B cell (primary cell): ENCODE results near the gene DEFB131B. TPM values are rescaled to one million over a fixed set of nuclear protein-coding genes. Genes with fewer than 3 reads are reported as not detected.
"Not testable (repeated sequence)": the region's sequence is repeated elsewhere in the genome, so short reads cannot be mapped to it uniquely, and the experiment has no call there.

Experiments used
- ATAC-seq: fragments of 200-7000 bp; cut with Tn5 transposase; one replicate; pipeline ENCODE4 v1.10.0; 2021; ENCODE audit warnings: low read depth, mild to moderate bottlenecking, moderate number of reproducible peaks, moderate library complexity
- CTCF ChIA-PET: fragments of 350-600 bp; sonication (Branson Sonifier 250); formaldehyde crosslinking; loops from one replicate; lab custom pipeline; 2021; ENCODE audit warnings: antibody characterized with exemption, inconsistent platforms; lab: Charles Lee
- POLR2A ChIA-PET: fragments of 350-600 bp; sonication (Branson Sonifier 250); formaldehyde crosslinking; loops from one replicate; lab custom pipeline; 2021; ENCODE audit warnings: antibody characterized with exemption; lab: Charles Lee
- DNase-seq: peaks from one replicate; pipeline ENCODE4 v3.0.0; 2013
- H2AFZ ChIP-seq: 2 replicates; pipeline ENCODE4 v1.6.1; 2012; ENCODE audit warnings: mild to moderate bottlenecking, low read depth, low read length; ENCODE audit not compliant: insufficient read depth, poor library complexity, severe bottlenecking
- H3K27ac ChIP-seq, 2 donors: 1 replicate in 1 of 2; 2 replicates in 1 of 2; pipeline ENCODE4 v1.5.1; 2012 to 2013; ENCODE audit warnings: low read length in 2 of 2, mild to moderate bottlenecking in 2 of 2, moderate library complexity in 1 of 2
- H3K27me3 ChIP-seq, 4 experiments: fragments of 200-600 bp in 1 of 4; sonication (generic) in 1 of 4; replicated peaks in 1 of 4; 1 replicate in 2 of 4; 2 replicates in 2 of 4; pipeline versions ENCODE4 v1.6.1 to v1.7.0; 2013 to 2016; ENCODE audit warnings: low read length in 3 of 4, mild to moderate bottlenecking in 2 of 4, mixed read lengths in 1 of 4, moderate library complexity in 1 of 4; ENCODE audit not compliant: insufficient read depth in 4 of 4, control insufficient read depth in 3 of 4; ENCODE audit errors: control extremely low read depth in 1 of 4
- H3K36me3 ChIP-seq, 2 experiments: replicated peaks in 1 of 2; 1 replicate in 1 of 2; 2 replicates in 1 of 2; pipeline versions ENCODE4 v1.6.1 to v1.7.1; 2013; ENCODE audit warnings: low read length in 1 of 2; ENCODE audit not compliant: insufficient read depth in 2 of 2, control insufficient read depth in 1 of 2; ENCODE audit errors: control extremely low read depth in 1 of 2, extremely low read depth in 1 of 2
- H3K4me1 ChIP-seq, 2 donors: fragments of 200-600 bp in 1 of 2; sonication (generic) in 1 of 2; 1 replicate in 1 of 2; 2 replicates in 1 of 2; pipeline versions ENCODE4 v1.5.1 to v1.6.1; 2013 to 2017; ENCODE audit warnings: low read length in 2 of 2; ENCODE audit not compliant: control insufficient read depth in 2 of 2, insufficient read depth in 2 of 2
- H3K4me2 ChIP-seq: replicated peaks from 2 replicates; pipeline ENCODE3; 2012; ENCODE audit warnings: mild to moderate bottlenecking, low read depth, low read length; ENCODE audit not compliant: poor library complexity, severe bottlenecking
- H3K4me3 ChIP-seq, 5 experiments: fragments of 200-600 bp in 1 of 5; sonication (generic) in 1 of 5; 1 replicate in 3 of 5; 2 replicates in 2 of 5; pipeline versions ENCODE4 v1.5.1 to v1.7.0; 2011 to 2016; ENCODE audit warnings: low read length in 4 of 5, mild to moderate bottlenecking in 4 of 5, low read depth in 2 of 5, control low read depth in 1 of 5, moderate library complexity in 1 of 5; ENCODE audit not compliant: insufficient read depth in 1 of 5; ENCODE audit errors: control extremely low read depth in 1 of 5, extremely low read depth in 1 of 5
- H3K79me2 ChIP-seq: fragments of 200-600 bp; sonication (generic); one replicate; pipeline ENCODE4 v1.6.0; 2016; ENCODE audit warnings: low read length; ENCODE audit not compliant: control insufficient read depth, insufficient read depth
- H3K9ac ChIP-seq: fragments of 200-600 bp; sonication (generic); 2 replicates; pipeline ENCODE4 v1.6.1; 2017; ENCODE audit warnings: mild to moderate bottlenecking, low read length, moderate library complexity
- H3K9me3 ChIP-seq, 3 donors: one replicate each; pipeline versions ENCODE4 v1.6.1 to v1.7.1; 2013; ENCODE audit warnings: low read length in 2 of 3; ENCODE audit not compliant: control insufficient read depth in 2 of 3, insufficient read depth in 1 of 3; ENCODE audit errors: control extremely low read depth in 1 of 3
- H4K20me1 ChIP-seq: 2 replicates; pipeline ENCODE4 v1.6.0; 2012; ENCODE audit warnings: mild to moderate bottlenecking, low read length; ENCODE audit not compliant: insufficient read depth, control insufficient read depth, poor library complexity, severe bottlenecking
- H3K27ac Mint-ChIP-seq: one replicate; pipeline ENCODE4 v1.8.0; 2021; ENCODE audit warnings: mixed read lengths
- H3K27me3 Mint-ChIP-seq: one replicate; pipeline ENCODE4 v1.8.0; 2021; ENCODE audit warnings: mixed read lengths
- H3K4me1 Mint-ChIP-seq: one replicate; pipeline ENCODE4 v1.8.0; 2021; ENCODE audit warnings: mixed read lengths
- H3K4me3 Mint-ChIP-seq: one replicate; pipeline ENCODE4 v1.8.0; 2021; ENCODE audit warnings: mixed read lengths
- H3K9me3 Mint-ChIP-seq: one replicate; pipeline ENCODE4 v1.8.0; 2022; ENCODE audit warnings: mixed read lengths; ENCODE audit not compliant: insufficient read depth
- CTCF ChIP-seq: fragments of 200-600 bp; IDR thresholded peaks from one replicate; pipeline ENCODE4 v1.8.0; 2022; ENCODE audit warnings: antibody characterized with exemption, mild to moderate bottlenecking
- EZH2 ChIP-seq: IDR thresholded peaks from 2 replicates; pipeline ENCODE4 v1.6.1; 2012; ENCODE audit warnings: borderline replicate concordance, low read depth, mild to moderate bottlenecking, moderate library complexity, low read length; ENCODE audit not compliant: insufficient read depth, poor library complexity, severe bottlenecking
- WGBS: methylation state at CpG from one replicate; pipeline ENCODE4 v1.1.5; 2013; ENCODE audit warnings: missing lambda C conversion rate; ENCODE audit not compliant: insufficient coverage; 5-methylcytosine and 5-hydroxymethylcytosine counted together
- intact Hi-C: fragments of 100-400 bp; cut with micrococcal nuclease; formaldehyde crosslinking; loops from one replicate; pipeline ENCODE4 v1.10.0; 2022
- polyA plus RNA-seq: library from polyadenylated mRNA; depleted of rRNA; stranded (reverse); fragments of >200 nt; gene quantifications from 2 replicates; pipeline ENCODE4 v1.2.3, GENCODE V29; 2012
- total RNA-seq, 2 donors: library from RNA; stranded (reverse); fragments of 120-200 nt in 1 of 2; gene quantifications; 1 replicate in 1 of 2; 2 replicates in 1 of 2; pipeline versions ENCODE4 v1.2.3 to v1.2.4, GENCODE V29; 2013 to 2022

The DEFB131B gene
- total and polyA plus RNA-seq, 2 donors (not counting 1 experiment from before 2014, with no cell fraction given) = not detected

- no peak overlapping the region for H3K27ac ChIP-seq
- H3K27me3 Mint-ChIP-seq = no peaks in the 10 kb centered on the region
- H3K9me3 Mint-ChIP-seq = no peaks in the 10 kb centered on the region
- no peaks in the 10 kb centered on the region for H3K4me1 ChIP-seq
- no peak overlapping the region for H3K4me2 ChIP-seq
- DNase-seq (no peak), ATAC-seq (no peak)
- no peak overlapping the region for H3K4me3 ChIP-seq
- H2AFZ ChIP-seq = no peak overlapping the region
- H3K27me3 ChIP-seq = no peaks in the 10 kb centered on the region
- H3K4me3 Mint-ChIP-seq = no peak overlapping the region
- no peak overlapping the region for H3K27ac Mint-ChIP-seq
- H3K9ac ChIP-seq = no peak overlapping the region
- POLR2A ChIA-PET = interaction anchor here (0.6 kb wide), 1 partner anchor 102 kb away, joined by 4 read pairs; no protein-coding TSS in a partner anchor
- H3K79me2 ChIP-seq = no peaks in the 10 kb centered on the region
- H3K4me1 Mint-ChIP-seq = no peaks in the 10 kb centered on the region
- no peaks in the 10 kb centered on the region for H4K20me1 ChIP-seq
- WGBS = 95% methylated on average over 11 of the region's 15 CpGs
- intact Hi-C loops = no loop called here
- TF ChIP-seq EZH2 = no peak
- TF ChIP-seq CTCF = no peak
- CTCF ChIA-PET = no interaction called here
- H3K36me3 ChIP-seq = no peaks in the 10 kb centered on the region
- peaks cover 0 to 3% (median 1%) of the 10 kb centered on the region in 3 donors for H3K9me3 ChIP-seq
These were observed 34.4 kb upstream of the DEFB131B start for GRCh38 chr11:71843858-71844257.

- H3K27ac Mint-ChIP-seq, H3K36me3 ChIP-seq, DNase-seq, H3K79me2 ChIP-seq, H3K9me3 Mint-ChIP-seq, H2AFZ ChIP-seq, H3K9me3 ChIP-seq, ATAC-seq, H3K4me1 Mint-ChIP-seq, H3K4me1 ChIP-seq, H3K27me3 Mint-ChIP-seq, H3K4me3 Mint-ChIP-seq, H3K9ac ChIP-seq, H3K27me3 ChIP-seq, H4K20me1 ChIP-seq, H3K4me2 ChIP-seq, H3K27ac ChIP-seq, CTCF ChIA-PET, POLR2A ChIA-PET, H3K4me3 ChIP-seq, intact Hi-C loops: not testable (repeated sequence)
- no CpG with 5 or more reads among the region's 2 CpGs for WGBS
These were observed 24.4 kb upstream of the DEFB131B start for GRCh38 chr11:71853895-71854294.

- H3K4me3 Mint-ChIP-seq, CTCF ChIA-PET, H3K36me3 ChIP-seq, H3K9me3 ChIP-seq, H3K4me2 ChIP-seq, H2AFZ ChIP-seq, DNase-seq, H4K20me1 ChIP-seq, ATAC-seq, H3K27ac Mint-ChIP-seq, H3K27me3 ChIP-seq, H3K4me1 ChIP-seq, H3K27ac ChIP-seq, H3K27me3 Mint-ChIP-seq, intact Hi-C loops, H3K4me3 ChIP-seq, H3K79me2 ChIP-seq, H3K4me1 Mint-ChIP-seq, H3K9me3 Mint-ChIP-seq, POLR2A ChIA-PET, H3K9ac ChIP-seq: not testable (repeated sequence)
- whole genome bisulfite sequencing = 0% methylated on average over 2 of the region's 2 CpGs
These were observed 22.4 kb upstream of the DEFB131B start for GRCh38 chr11:71855880-71856279.
